Stomach (tissue), 9 donors: Measurements from ENCODE around the gene GRB14. TPM values are rescaled to one million over a fixed set of nuclear protein-coding genes. Genes with fewer than 3 reads are reported as not detected.

Source experiments
- DNase-seq, 2 donors: peaks; one replicate each; pipeline versions ENCODE4 v3.0.0 to v3.0.0-alpha.2; 2013 to 2019
- H3K27ac ChIP-seq, 5 donors: fragments of 200-600 bp in 4 of 5; sonication (generic) in 4 of 5; one replicate each; pipeline ENCODE4 v1.5.1; 2013 to 2019; ENCODE audit warnings: mild to moderate bottlenecking in 1 of 5, moderate library complexity in 1 of 5
- H3K27me3 ChIP-seq, 3 donors: fragments of 200-600 bp; sonication (generic); one replicate each; pipeline ENCODE4 v1.5.1; 2017 to 2019; ENCODE audit warnings: mixed run types in 1 of 3
- H3K36me3 ChIP-seq, 4 donors: fragments of 200-600 bp; sonication (generic); 1 replicate in 3 of 4; 2 replicates in 1 of 4; pipeline ENCODE4 v1.5.1; 2016 to 2019
- H3K4me1 ChIP-seq, 4 donors: fragments of 200-600 bp; sonication (generic); one replicate each; pipeline ENCODE4 v1.5.1; 2016 to 2019
- H3K4me3 ChIP-seq, 4 donors: fragments of 200-600 bp; sonication (generic) in 3 of 4; one replicate each; pipeline ENCODE4 v1.5.1; 2016 to 2019; ENCODE audit warnings: mild to moderate bottlenecking in 1 of 4
- H3K9me3 ChIP-seq, 4 donors: fragments of 200-600 bp; sonication (generic); one replicate each; pipeline ENCODE4 v1.5.1; 2016 to 2019
- CTCF ChIP-seq, 7 experiments: fragments of 450-650 bp in 4 of 7; fragments of 200-600 bp in 3 of 7; sonication (generic) in 3 of 7; IDR thresholded peaks; one replicate each; pipeline ENCODE4 v1.5.1; 2016 to 2019; ENCODE audit warnings: antibody characterized with exemption in 7 of 7, control low read depth in 2 of 7, mild to moderate bottlenecking in 1 of 7
- EP300 ChIP-seq: sonication (generic); formaldehyde crosslinking; IDR thresholded peaks from one replicate; pipeline ENCODE4 v1.6.1; 2017; ENCODE audit warnings: antibody characterized with exemption
- POLR2A ChIP-seq, 4 donors: fragments of 450-650 bp; IDR thresholded peaks; one replicate each; pipeline ENCODE4 v1.6.1; 2016; ENCODE audit warnings: antibody characterized with exemption in 4 of 4, control low read depth in 2 of 4, mild to moderate bottlenecking in 1 of 4, moderate library complexity in 1 of 4
- POLR2AphosphoS5 ChIP-seq, 3 donors: sonication (generic); formaldehyde crosslinking; IDR thresholded peaks; one replicate each; pipeline ENCODE4 v1.6.1; 2016; ENCODE audit warnings: antibody characterized with exemption in 3 of 3
- WGBS, 5 donors: extraction: QIAGEN DNeasy Blood & Tissue Kit in 3 of 5; methylation state at CpG; one replicate each; pipeline versions ENCODE4 v1.1.5 to v1.1.7; 2013 to 2018; 5-methylcytosine and 5-hydroxymethylcytosine counted together
- intact Hi-C: fragments of 100-400 bp; cut with DNase I; formaldehyde crosslinking; loops from one replicate; pipeline ENCODE4 v1.15.1; 2023; ENCODE audit warnings: low total_unique reads
- polyA plus RNA-seq, 3 donors: library from polyadenylated mRNA; stranded (reverse); fragments of 200-250 nt; gene quantifications; one replicate each; pipeline ENCODE4 v1.2.3, GENCODE V29; 2013
- total RNA-seq, 5 donors: library from RNA; depleted of rRNA; stranded (reverse); fragments of >200 nt; gene quantifications; one replicate each; pipeline versions ENCODE4 v1.1.0 to v1.2.3, GENCODE V29; 2014 to 2016
- donor health status: healthy with polysubstance abuse.
- donor health status: Bipolar disorder and iron deficiency.
- donor health status: healthy.

Gene GRB14
- total and polyA plus RNA-seq, 8 donors: 0.62 to 32.7 (median 3.3) TPM; not detected in 2

DNA sequence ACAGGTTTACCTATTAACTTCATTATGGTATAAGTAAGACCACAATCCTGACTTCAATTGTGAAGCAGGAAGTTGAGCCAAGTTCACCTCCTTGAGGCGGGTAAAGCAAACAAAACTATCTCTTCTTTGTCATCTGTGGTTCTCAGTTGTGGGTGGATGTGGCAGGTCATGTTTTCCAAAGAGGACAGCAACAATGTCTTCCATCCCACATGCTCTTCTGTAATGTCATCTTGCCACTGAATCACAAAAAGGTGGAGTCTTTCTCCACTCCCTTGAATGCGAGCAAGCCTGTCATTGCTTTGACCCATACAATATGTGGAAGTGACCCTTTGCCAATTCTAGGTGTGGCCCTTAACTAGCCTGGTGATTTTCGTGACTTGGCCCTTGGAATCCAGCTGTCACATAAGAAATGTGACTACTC is 98.7 kb downstream of the GRB14 start:
- intact Hi-C loops: no loop called here
- no peaks in the 10 kb centered on the region for H3K4me1 ChIP-seq
- H3K9me3 ChIP-seq: peaks cover 0 to 9% (median 2%) of the 10 kb centered on the region in 4 donors
- 62 to 80% (median 69%) methylated on average over 3 of the region's 3 CpGs for WGBS, 5 donors
- no peak overlapping the region for H3K27ac ChIP-seq
- H3K27me3 ChIP-seq: no peaks in the 10 kb centered on the region
- no peak for DNase-seq
- H3K4me3 ChIP-seq: no peak overlapping the region
- peaks cover 0 to 14% (median 0%) of the 10 kb centered on the region in 4 donors for H3K36me3 ChIP-seq
- TF ChIP-seq POLR2AphosphoS5 (IDR thresholded peaks at IDR 0.05): no peak
- TF ChIP-seq POLR2A (IDR thresholded peaks at IDR 0.05): no peak
- TF ChIP-seq EP300: no peak
- TF ChIP-seq CTCF (IDR thresholded peaks at IDR 0.05): no peak

DNA sequence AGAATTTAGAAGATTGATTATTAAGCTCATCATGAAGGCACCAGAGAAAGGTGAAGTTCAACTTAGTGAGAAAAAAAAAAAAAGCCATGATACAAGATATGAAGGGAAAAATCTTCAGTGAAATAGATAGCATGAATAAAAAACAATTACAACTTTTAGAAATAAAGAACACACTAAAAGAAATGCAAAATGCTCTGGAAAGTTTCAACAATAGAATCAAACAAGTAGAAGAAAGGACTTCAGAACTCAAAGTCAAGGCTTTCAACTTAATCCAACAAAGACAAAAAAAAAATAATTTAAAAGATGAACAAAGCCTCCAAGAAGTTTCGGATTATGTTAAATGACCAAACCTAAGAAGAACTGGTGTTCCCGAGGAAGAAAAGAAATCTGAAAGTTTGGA is 105.5 kb downstream of the GRB14 start:
- no peak for TF ChIP-seq EP300
- peaks cover 0 to 8% (median 0%) of the 10 kb centered on the region in 4 donors for H3K36me3 ChIP-seq
- no peak for DNase-seq
- no peak overlapping the region for H3K27ac ChIP-seq
- 85 to 96% (median 93%) methylated on average over 2 of the region's 2 CpGs for WGBS, 5 donors
- no peaks in the 10 kb centered on the region for H3K4me1 ChIP-seq
- H3K4me3 ChIP-seq: no peak overlapping the region
- peaks cover 0 to 40% (median 19%) of the 10 kb centered on the region in 4 donors for H3K9me3 ChIP-seq
- H3K27me3 ChIP-seq: no peaks in the 10 kb centered on the region
- intact Hi-C loops: no loop called here

- intact Hi-C loops: no loop called here
- WGBS, 5 donors: 78 to 87% (median 82%) methylated on average over 4 of the region's 4 CpGs
- DNase-seq: no peak
- TF ChIP-seq POLR2A (IDR thresholded peaks at IDR 0.05): no peak
- no peak for TF ChIP-seq POLR2AphosphoS5 (IDR thresholded peaks at IDR 0.05)
- TF ChIP-seq EP300: no peak
- no peak for TF ChIP-seq CTCF (IDR thresholded peaks at IDR 0.05)
- H3K4me1 ChIP-seq: no peaks in the 10 kb centered on the region
- peaks cover 0 to 40% (median 19%) of the 10 kb centered on the region in 4 donors for H3K9me3 ChIP-seq
- H3K4me3 ChIP-seq: no peak overlapping the region
- H3K36me3 ChIP-seq: peaks cover 0 to 6% (median 0%) of the 10 kb centered on the region in 4 donors
- no peaks in the 10 kb centered on the region for H3K27me3 ChIP-seq
- H3K27ac ChIP-seq: no peak overlapping the region
These were observed 106.3 kb downstream of the GRB14 start for GRCh38 chr2:164515030-164515429.

DNA sequence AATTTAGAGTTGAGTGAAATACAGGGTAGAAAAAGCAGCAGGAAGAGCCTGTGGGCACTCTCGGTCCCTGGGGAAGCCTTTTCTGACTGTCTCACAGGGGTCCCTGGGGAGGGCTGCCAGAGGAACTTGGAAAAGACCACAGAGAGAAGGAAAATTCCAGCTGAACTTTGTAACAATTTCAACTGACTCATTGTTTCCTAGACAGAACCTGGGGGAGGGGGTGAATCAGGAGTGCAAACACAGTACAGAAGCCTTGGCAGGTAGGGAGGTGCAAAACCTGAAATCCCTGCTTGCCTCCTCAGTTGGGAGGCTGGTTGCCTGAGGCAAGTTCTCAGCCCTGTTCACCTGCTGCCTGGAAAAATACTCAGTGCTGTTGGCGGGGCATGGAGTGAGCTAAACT is 106.8 kb downstream of the GRB14 start:
- DNase-seq: no peak
- no peak overlapping the region for H3K27ac ChIP-seq
- WGBS, 5 donors: 77 to 94% (median 85%) methylated on average over 2 of the region's 2 CpGs
- intact Hi-C loops: no loop called here
- TF ChIP-seq POLR2A (IDR thresholded peaks at IDR 0.05): no peak
- H3K27me3 ChIP-seq: no peaks in the 10 kb centered on the region
- no peaks in the 10 kb centered on the region for H3K4me1 ChIP-seq
- peaks cover 0 to 3% (median 0%) of the 10 kb centered on the region in 4 donors for H3K36me3 ChIP-seq
- H3K9me3 ChIP-seq: peaks cover 0 to 38% (median 19%) of the 10 kb centered on the region in 4 donors
- H3K4me3 ChIP-seq: no peak overlapping the region

- Histone ChIP-seq H3K4me1 (no peaks in the 10 kb centered on the region), H3K9me3 (peaks cover 0 to 34% (median 18%) of the 10 kb centered on the region in 4 donors), H3K36me3 (no peaks in the 10 kb centered on the region), H3K27me3 (no peaks in the 10 kb centered on the region), H3K4me3 (no peak overlapping the region), H3K27ac (no peak overlapping the region)
- intact Hi-C loops: no loop called here
- TF ChIP-seq EP300: no peak
- no peak for DNase-seq
These were observed 108.4 kb downstream of the GRB14 start for GRCh38 chr2:164512871-164513270.

- WGBS, 5 donors: 74 to 92% (median 90%) methylated on average over 4 of the region's 4 CpGs
These were observed 109.5 kb downstream of the GRB14 start for GRCh38 chr2:164511738-164512137.

More at GRCh38 chr2:164511738-164512137, 109.5 kb downstream of the GRB14 start:
- intact Hi-C loops: no loop called here
- H3K4me1 ChIP-seq: no peaks in the 10 kb centered on the region
- H3K36me3 ChIP-seq: no peaks in the 10 kb centered on the region
- no peak overlapping the region for H3K27ac ChIP-seq
- no peaks in the 10 kb centered on the region for H3K27me3 ChIP-seq
- TF ChIP-seq POLR2A (IDR thresholded peaks at IDR 0.05) (no peak), CTCF (IDR thresholded peaks at IDR 0.05) (no peak), POLR2AphosphoS5 (IDR thresholded peaks at IDR 0.05) (no peak), EP300 (no peak)
- no peak overlapping the region for H3K4me3 ChIP-seq
- peaks cover 0 to 22% (median 13%) of the 10 kb centered on the region in 4 donors for H3K9me3 ChIP-seq
- no peak for DNase-seq
